HL-60/S4 (cell line): Measurements from ENCODE around the gene DIAPH1.

ENCODE experiments used
- in situ Hi-C: fragments of 300-500 bp; cut with MboI; formaldehyde crosslinking; loops from 2 replicates; pipeline ENCODE4 v1.14.3; 2022; ENCODE audit warnings: low sequenced_read_pairs

Gene DIAPH1

DNA sequence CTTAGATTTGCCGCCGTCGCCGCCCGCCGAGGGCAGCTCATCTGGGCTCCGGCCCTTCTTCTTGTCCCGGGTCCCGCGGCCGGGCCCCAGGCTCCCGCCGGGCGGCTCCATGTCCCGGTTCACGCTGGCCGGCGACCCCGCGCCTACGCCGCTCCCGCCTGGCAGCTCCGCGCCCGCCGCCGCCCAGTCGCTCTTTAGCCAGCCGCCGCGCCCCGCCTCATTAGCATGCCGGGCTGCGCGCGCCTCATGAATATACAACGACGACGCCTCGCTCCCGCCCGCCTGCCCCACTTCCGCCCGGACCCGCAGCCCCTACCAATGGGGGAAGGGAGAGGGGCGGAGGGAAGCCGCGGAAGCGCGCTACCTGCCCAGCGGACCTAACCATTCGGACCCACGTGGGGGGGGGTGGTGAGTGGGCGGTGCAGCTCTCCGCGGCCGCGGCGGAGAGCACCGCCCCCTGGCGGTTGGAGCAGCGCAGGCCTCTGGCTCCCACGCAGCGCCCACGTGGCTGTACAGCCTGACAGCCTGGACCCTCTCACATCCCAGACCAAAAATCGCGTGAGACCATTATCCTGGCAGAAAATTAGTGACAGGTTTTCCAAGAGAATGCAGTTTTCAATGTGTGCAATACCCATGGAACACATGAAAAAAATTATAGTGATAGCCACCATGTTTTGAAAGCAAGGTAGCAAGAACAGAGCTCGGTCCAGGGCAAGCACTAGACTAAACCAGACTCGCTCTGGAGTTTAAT is at the start of gene DIAPH1:
DIAPH1 (minus strand) TSS at position 197 of the 751 bp plus-strand sequence; CDS start at position 111, 86 bp downstream.
- in situ Hi-C loops = loop anchor here (25.0 kb wide), 2 partner anchors 932 to 1057 kb away; partner anchors contain the start of genes APBB3, HARS1, HARS2 and SLC35A4

DNA sequence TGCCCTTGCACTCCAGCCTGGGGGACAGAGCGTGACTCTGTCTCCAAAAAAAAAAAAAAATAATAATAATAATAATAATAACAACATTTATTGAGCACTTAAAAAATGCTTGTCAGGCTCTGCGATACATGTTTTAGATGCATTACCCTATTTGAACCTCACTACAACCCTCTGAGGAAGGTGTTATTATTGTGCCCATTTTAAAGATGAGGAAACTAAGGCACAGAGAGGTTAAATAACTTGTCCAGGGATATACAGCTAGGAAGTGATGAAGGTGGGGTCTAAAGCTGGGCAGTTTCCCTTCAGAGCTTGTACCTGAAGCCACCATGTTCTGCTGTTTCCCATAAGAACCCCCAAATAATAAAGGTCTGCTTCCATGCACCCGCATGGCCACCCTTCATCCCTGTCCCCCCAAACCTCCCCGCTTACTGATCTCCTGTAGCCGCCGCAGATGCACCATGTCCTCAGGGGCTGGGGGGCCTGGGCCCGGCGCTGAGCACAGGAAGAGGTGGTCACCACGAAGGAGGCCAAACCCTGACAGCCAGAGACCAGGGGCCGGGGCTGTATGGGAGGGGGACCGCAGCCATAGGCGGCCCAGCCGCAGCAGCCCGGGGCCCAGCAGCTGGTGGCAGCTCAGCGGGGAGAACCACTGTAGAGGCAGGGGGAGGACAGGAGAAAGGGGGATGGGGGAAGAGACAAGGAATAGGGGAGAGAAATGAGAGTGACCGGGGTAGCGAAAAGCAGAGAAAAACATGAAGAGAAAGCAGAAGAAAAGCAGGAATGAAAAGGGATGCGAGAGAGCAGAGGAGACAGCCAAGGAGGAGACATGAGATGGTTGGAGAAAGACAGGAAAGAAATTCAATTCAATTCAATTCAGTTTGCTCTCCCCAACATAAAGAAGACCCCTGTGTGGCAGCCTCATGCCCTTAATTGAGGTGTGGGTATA is 47.5 kb upstream of the DIAPH1 start:
- in situ Hi-C loops = no loop called here

DNA sequence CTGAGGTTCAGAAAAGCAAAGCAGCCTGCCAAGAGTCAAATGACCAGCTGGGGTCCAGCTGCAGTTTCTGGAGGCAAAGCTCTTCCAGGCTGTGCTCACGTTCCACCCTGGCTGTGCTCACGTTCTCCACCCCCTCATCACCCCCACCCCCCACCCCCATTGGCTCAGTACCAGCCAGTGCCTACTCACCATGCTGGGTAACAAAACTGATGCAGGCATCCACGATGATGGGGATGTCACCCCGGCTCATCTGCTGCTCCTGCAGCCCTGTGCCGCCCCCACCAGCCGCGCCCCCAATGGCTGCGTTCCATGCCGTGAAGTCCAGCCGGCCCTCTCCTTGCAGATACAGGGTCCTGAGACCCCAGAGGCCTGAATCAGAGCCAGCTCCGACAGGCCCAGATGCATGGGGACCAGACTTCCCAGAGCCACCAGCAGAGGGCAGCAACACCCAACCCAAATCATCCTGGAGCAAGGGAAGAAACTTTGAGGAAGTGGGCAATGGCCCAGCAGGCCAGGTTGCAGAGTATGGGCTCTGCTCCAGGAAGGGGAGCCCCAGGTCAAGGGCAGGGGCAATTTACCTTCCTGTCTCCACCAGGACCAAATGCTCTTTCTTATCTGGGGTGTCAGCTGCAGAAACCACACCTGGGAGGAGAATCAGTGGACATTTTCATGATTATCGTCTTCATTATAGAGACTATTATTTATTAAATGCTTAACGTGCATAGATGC is 46.1 kb upstream of the DIAPH1 start:
- in situ Hi-C loops = no loop called here

- in situ Hi-C loops = no loop called here
These were observed 44.7 kb upstream of the DIAPH1 start for GRCh38 chr5:141663506-141663905.

DNA sequence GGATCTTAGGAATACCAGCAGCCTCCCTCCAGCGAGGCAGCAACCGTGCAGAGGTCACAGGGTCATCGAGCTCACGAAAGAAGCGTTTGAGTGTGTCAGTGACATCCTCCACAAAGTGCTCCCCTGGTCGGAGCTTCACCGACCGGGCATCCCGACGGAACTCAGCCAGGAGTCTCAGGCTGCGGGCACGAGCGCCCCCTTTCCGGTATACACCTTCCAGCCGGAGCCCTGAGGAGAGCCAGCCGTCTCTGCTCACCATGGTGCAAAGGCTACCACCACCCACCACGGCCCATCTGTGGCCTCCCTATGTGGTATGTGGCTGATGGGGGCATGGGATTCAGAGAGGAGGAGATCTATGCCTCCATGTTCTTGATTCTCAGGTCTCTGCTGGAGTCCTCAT is 43.2 kb upstream of the DIAPH1 start:
- in situ Hi-C loops = no loop called here

DNA sequence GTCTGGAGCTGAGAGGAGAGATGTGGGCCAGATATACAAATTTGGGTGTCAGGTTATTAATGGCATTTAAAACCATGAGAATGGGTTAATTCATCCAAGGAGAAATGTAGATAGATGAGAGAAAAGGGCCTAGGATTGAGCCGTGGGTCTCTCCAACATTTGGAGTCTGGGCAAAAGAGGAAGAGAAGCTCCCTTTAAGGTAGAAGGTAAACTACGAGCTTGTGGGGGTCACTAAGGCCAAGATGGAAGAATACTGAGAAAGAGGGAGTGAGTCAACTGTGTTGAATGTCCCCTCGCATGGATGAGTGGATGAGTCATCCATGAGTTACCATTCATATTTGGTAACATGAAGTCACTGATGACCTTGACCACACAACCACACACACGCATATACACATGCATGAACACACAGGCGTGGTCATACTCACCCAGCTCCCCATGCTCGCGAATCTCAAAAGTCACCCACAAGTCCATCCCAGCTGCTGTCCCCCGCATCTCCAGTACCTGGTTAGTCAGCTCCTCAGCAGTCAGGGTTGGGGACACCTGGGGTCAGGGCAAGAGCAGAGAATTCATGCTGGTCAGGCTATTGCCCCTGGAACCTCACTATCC is 39.2 kb upstream of the DIAPH1 start:
- in situ Hi-C loops = no loop called here

DNA sequence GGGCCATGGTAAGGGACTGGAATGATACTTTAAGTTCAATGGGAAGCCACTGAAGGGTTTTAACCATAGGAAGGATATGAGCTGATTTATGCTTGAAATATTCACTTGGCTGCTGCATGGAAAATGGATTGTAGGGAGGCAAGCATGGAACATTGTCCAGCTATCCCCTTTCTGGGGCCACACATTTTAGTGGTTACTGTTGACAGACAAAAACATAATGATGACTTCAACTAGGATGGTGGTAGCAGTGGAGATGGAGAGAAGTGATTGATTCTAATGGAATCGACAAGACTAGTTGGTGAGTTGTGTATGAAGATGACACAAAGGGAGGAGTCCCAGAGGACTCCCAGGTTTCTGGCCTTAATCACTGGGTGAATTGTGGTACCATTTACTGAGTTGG is 38.6 kb upstream of the DIAPH1 start:
- in situ Hi-C loops = no loop called here

DNA sequence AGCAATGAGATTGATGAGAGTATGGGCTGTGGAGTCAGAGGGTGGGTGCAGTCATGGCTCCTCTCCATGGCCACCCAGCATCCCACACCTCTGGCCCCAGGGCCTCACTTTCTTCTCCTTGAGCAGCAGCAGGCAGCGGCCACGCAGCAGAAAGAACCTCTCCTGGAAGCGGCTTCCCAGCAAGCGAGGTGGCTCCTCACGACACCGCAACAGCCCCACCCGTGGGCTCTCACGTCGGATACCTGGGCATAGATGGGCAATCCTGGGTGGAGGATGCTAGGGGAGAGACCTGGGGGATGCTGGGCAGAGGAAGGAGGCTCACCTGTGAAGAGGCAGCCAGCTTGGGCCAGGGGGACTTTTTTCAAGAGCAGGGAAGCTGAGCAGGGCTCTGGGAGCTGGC is 37.6 kb upstream of the DIAPH1 start:
- in situ Hi-C loops = no loop called here

- in situ Hi-C loops = no loop called here
These were observed 36.2 kb upstream of the DIAPH1 start for GRCh38 chr5:141655020-141655419.

GRCh38 chr5:141654298-141654697 is 35.5 kb upstream of the DIAPH1 start:
- in situ Hi-C loops = no loop called here

DNA sequence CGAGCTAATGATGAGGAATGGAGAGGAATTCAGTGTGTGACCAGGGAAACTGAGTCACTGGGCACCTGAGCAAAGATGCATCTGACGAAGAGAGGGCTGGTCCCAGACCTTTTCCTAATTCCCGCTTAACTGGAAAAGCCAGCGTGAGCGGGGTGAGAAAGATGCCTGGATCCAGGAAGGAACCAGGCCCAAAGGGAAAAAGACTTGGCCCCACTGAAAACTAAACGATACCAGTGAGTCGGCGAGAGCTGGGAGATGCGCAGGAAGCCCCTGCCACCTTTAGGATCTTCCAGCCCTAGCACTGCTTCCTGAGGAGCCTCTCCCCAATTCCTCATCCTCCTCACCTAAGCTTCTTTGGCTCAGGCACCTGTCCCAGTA is 32.9 kb upstream of the DIAPH1 start:
- in situ Hi-C loops = no loop called here

GRCh38 chr5:141650851-141651727 is 32.3 kb upstream of the DIAPH1 start, which contains the start of gene FCHSD1:
Gene FCHSD1 (minus strand): TSS chr5:141651418. CDS start chr5:141651368, 50 bp downstream.
- in situ Hi-C loops = no loop called here

DNA sequence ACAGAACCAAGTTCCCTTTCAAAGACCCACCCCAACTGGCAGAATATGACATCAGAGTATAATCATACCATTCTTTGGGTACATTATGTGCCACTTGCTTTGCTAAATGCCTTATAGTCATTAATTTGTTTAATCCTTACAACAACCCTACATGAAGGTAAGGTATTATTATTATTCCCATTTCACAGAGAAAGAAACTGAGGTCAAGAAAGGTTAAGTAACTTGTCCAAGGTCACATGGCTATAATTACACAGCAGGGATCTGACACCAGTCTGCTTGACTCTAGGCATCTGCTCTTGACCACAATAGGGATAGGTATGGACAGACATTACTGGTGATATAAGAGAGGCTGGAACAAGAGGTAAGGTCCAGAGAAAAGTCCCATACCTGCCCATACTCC is 31.2 kb upstream of the DIAPH1 start:
- in situ Hi-C loops = no loop called here

GRCh38 chr5:141649056-141649688 is 30.4 kb upstream of the DIAPH1 start:
- in situ Hi-C loops = no loop called here

DNA sequence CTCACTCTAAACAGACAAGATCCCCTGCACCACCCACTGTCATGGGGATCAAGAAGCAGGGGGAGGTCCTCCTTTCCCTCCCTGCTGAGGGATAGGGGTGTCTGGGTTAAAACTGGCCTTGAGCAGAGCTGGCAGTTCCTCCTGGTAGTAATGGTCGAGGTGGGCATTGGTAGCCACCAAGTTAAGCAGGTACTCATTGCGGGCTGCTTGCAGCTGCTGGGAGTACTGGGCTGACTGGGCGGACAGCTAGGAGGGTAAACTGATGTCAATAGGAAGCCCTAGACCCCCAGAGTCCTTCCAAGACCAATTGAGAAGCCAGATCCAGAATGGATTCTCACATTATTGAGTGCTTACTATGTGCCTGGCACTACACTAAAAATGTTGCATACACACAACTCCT is 29.1 kb upstream of the DIAPH1 start:
- in situ Hi-C loops = no loop called here

DNA sequence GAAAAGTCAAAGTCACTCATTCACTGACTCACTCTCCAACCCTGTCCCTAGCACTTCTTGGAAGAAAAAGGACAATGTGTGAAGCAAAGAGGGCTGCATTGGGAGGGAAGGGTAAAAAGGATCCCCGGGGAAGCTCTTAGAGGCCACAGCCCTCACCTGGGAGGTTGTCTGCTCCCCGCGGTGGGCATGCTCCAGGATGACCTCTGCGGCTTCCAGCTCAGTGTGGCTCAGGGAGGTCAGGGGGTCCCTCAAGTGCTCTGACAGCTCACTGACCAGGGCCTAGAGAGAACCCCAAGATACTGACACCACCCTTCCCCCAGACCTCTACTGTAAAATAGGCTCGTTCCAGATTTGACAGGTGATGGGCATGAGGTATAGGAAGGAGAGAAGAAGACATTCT is 28.4 kb upstream of the DIAPH1 start:
- in situ Hi-C loops = no loop called here

DNA sequence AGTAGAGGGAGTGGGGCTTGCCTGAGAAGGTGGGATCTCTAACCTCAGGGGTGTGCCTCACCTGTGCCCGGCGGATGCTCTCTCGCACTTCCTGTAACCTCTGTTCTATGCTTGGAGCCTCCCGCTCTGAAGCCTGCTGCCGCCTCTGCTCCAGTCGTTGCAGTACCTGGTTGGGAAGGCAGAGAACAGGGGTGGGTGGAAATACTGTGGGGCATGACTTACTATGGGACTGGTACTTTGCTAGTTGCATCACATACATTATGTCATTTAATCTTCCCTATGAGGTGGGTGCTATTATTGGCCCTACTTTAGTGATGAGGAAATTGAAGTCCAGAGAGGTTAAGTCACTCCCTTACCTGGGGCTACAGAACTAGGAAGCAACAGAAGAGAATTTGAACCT is 27.2 kb upstream of the DIAPH1 start:
- in situ Hi-C loops = no loop called here

DNA sequence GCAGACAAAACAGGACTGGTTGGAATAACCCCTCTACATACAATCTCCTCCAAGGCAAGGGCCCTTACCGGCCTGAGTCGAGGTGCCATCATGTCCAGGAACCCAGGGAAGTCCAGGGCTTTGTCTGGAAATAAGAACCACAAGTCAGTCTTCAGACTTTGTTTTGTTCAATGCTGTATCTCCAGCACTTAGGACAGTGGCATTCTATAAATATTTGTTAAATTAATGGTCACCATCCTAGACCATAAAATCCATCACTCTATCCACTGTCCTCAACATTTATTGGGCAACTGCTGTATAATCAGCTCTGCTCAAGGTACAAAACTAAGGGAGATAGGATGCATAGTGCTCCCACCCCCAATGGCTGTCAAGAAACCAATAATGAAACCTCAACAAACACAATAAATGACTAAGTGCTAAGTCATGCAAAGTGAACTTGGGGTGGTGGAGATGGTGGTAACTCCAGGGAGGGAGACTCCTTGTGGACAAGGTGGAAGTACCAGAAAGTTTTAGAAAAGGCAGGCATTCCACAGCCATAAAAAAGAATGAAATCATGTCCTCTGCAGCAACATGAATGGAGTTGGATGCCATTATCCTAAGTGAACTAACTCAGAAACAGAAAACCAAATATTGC is 23.0 kb upstream of the DIAPH1 start:
- in situ Hi-C loops = no loop called here

GRCh38 chr5:141640698-141641097 is 21.9 kb upstream of the DIAPH1 start:
- in situ Hi-C loops = no loop called here
